Fibroblast of mammary gland (primary cell): ENCODE data around the gene IL1RL2.

Experiments
- DNase-seq: peaks from one replicate; pipeline ENCODE4 v3.0.0-alpha.2; 2010; ENCODE audit warnings: low read depth
- H3K4me3 ChIP-seq: 2 replicates; pipeline ENCODE4 v1.5.1; 2011; ENCODE audit warnings: low read depth, mild to moderate bottlenecking, low read length, moderate library complexity; ENCODE audit not compliant: control insufficient read depth
- TF ChIP-seq, protein P1 (sequence below): conservative IDR thresholded peaks from 2 replicates; pipeline ENCODE4 v1.5.1; 2011; ENCODE audit warnings: low read depth, low read length, inconsistent platforms; ENCODE audit not compliant: control insufficient read depth, insufficient read depth

Gene IL1RL2

GRCh38 chr2:102158011-102158755 lies 28.6 kb upstream of the IL1RL2 start:
- DNase-seq, result no peak
- TF ChIP-seq, protein P1, sequence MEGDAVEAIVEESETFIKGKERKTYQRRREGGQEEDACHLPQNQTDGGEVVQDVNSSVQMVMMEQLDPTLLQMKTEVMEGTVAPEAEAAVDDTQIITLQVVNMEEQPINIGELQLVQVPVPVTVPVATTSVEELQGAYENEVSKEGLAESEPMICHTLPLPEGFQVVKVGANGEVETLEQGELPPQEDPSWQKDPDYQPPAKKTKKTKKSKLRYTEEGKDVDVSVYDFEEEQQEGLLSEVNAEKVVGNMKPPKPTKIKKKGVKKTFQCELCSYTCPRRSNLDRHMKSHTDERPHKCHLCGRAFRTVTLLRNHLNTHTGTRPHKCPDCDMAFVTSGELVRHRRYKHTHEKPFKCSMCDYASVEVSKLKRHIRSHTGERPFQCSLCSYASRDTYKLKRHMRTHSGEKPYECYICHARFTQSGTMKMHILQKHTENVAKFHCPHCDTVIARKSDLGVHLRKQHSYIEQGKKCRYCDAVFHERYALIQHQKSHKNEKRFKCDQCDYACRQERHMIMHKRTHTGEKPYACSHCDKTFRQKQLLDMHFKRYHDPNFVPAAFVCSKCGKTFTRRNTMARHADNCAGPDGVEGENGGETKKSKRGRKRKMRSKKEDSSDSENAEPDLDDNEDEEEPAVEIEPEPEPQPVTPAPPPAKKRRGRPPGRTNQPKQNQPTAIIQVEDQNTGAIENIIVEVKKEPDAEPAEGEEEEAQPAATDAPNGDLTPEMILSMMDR, result no peak
- H3K4me3 ChIP-seq, result no peak overlapping the region

DNA sequence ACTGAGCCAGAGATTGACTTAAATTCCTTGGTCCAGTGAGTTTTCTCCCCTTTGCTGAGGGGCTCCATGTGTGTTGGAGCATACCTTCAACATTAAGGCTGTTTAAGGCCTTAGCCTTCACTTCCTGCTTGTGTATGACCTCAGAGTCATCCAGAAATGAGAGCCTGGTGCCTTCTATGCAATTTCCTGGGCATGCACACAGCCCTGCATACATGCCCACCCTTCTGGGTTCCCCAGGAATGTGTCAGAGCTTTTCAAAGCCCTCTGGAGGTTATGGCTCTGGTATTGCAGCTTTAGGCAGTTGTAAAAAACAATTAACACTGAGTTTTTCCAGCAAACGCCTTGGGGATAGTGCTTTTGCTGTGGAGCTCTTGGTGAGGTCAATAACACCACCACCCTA lies 27.5 kb upstream of the IL1RL2 start:
- no peak for DNase-seq
- no peak overlapping the region for H3K4me3 ChIP-seq
- TF ChIP-seq, protein P1, result peak; percentile 15

DNA sequence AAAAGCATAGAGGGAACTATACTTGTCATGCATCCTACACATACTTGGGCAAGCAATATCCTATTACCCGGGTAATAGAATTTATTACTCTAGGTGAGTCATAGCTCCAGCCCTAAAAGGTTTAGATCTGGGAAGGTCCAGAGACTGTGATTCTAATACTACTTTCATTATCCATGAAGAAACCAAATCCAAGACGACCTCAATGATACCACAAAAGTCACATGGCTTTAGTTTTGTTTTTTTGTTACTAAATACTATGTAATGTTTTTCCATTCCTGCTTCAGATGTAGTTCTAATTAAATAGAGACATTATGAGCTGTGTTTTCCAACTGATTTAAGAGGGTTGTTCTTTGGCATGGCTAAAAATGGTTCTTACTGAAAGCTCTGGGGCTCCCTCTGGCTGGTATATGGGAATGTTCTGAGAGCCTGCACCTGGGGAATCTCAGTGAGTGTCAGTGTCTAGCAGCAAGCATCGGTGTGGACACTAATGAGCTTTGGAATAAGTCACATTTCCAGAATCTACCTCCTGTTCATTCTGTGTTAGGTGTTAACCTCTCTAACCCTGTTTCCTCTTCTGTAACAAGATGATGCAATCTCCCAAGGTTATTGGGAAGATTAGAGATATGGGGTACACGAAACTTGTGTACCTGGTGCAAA lies 20.5 kb upstream of the IL1RL2 start:
- DNase-seq, result peak; percentile 86
- H3K4me3 ChIP-seq, result no peak overlapping the region

GRCh38 chr2:102168026-102168771 lies 18.6 kb upstream of the IL1RL2 start:
- TF ChIP-seq, protein P1, result no peak
- H3K4me3 ChIP-seq, result no peak overlapping the region
- no peak for DNase-seq

More for the DNA sequence above, 20.5 kb upstream of the IL1RL2 start:
- TF ChIP-seq, protein P1, result peak; percentile 45

GRCh38 chr2:102171946-102172345 lies 14.9 kb upstream of the IL1RL2 start:
- TF ChIP-seq, protein P1, result no peak
- no peak for DNase-seq
- H3K4me3 ChIP-seq, result no peak overlapping the region

DNA sequence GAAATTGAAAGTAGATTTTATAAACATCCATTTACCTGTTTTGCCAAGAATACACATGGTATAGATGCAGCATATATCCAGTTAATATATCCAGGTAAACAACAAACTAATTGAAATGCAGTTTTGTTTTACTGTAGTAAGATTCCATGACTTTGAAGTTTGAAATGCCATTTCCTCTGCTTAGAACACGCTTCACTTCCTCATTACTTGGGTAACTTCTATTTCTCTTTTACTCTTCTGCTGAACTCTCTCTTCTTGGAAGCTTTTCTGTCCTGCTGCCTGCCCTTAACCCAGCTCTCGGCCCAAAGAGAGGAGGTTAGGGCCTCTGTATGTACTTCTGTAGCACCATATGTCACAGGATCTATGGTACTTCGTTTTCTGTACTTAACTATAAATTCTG lies 14.1 kb upstream of the IL1RL2 start:
- no peak for DNase-seq
- TF ChIP-seq, protein P1, result no peak
- H3K4me3 ChIP-seq, result no peak overlapping the region
